PC-3 (cell line): ENCODE measurements around the gene GPR52.

Experiments
- CTCF ChIP-seq: fragments of 300-600 bp; sonication (generic); conservative IDR thresholded peaks from 2 replicates; pipeline ENCODE4 v1.5.1; 2017; ENCODE audit warnings: antibody characterized with exemption, low read depth, mild to moderate bottlenecking, low read length
- EZH2 ChIP-seq: fragments of 300-600 bp; sonication (generic); IDR thresholded peaks from one replicate; pipeline ENCODE4 v1.6.1; 2017; ENCODE audit warnings: antibody characterized with exemption, mild to moderate bottlenecking, low read length; ENCODE audit not compliant: unreplicated experiment
- EZH2phosphoT487 ChIP-seq: fragments of 300-600 bp; sonication (generic); IDR thresholded peaks from 2 replicates; pipeline ENCODE4 v1.6.1; 2018; ENCODE audit warnings: mild to moderate bottlenecking, antibody characterized with exemption, low read length, borderline replicate concordance

- TF ChIP-seq EZH2: no peak
- no peak for TF ChIP-seq CTCF
- no peak for TF ChIP-seq EZH2phosphoT487
Measured at GRCh38 chr1:174414203-174414602, 33.6 kb upstream of the GPR52 start.
